GM23338 (cell line): ENCODE measurements around the gene TRAPPC12. TPM values are rescaled to one million over a fixed set of nuclear protein-coding genes. Genes with fewer than 3 reads are reported as not detected.

Source experiments
- ATAC-seq: fragments of 200-7000 bp; cut with Tn5 transposase; 3 replicates; pipeline ENCODE4 v1.9.1; 2020
- DNase-seq: peaks from one replicate; pipeline ENCODE4 v3.0.0-alpha.2; 2015; ENCODE audit warnings: low spot score
- H2AFZ ChIP-seq: fragments of 200-600 bp; sonication (generic); 2 replicates; pipeline ENCODE4 v1.8.0; 2016; ENCODE audit warnings: antibody characterized with exemption, mild to moderate bottlenecking, moderate library complexity
- H3F3A ChIP-seq: fragments of 200-600 bp; sonication (generic); replicated peaks from 2 replicates; pipeline ENCODE4 v1.8.0; 2017; ENCODE audit warnings: antibody characterized with exemption, mixed run types, low read depth
- H3K27ac ChIP-seq: fragments of 200-600 bp; sonication (generic); 2 replicates; pipeline ENCODE4 v1.6.1; 2016; ENCODE audit warnings: low read depth
- H3K27me3 ChIP-seq: fragments of 200-600 bp; sonication (generic); 2 replicates; pipeline ENCODE4 v1.8.0; 2016; ENCODE audit warnings: mild to moderate bottlenecking, mixed run types, moderate library complexity; ENCODE audit not compliant: insufficient read depth
- H3K36me3 ChIP-seq: fragments of 200-600 bp; sonication (generic); 2 replicates; pipeline ENCODE4 v1.8.0; 2016; ENCODE audit warnings: mild to moderate bottlenecking; ENCODE audit not compliant: insufficient read depth
- H3K4me1 ChIP-seq: fragments of 200-600 bp; sonication (generic); 2 replicates; pipeline ENCODE4 v1.8.0; 2016; ENCODE audit warnings: mild to moderate bottlenecking, moderate library complexity; ENCODE audit not compliant: insufficient read depth
- H3K4me2 ChIP-seq: fragments of 200-600 bp; sonication (generic); 2 replicates; pipeline ENCODE4 v1.7.1; 2017; ENCODE audit warnings: mixed run types
- H3K4me3 ChIP-seq: fragments of 200-600 bp; sonication (generic); 2 replicates; pipeline ENCODE4 v1.6.1; 2016; ENCODE audit warnings: mixed run types
- H3K79me2 ChIP-seq: fragments of 200-600 bp; sonication (generic); replicated peaks from 2 replicates; pipeline ENCODE4 v1.8.0; 2017; ENCODE audit warnings: mild to moderate bottlenecking; ENCODE audit not compliant: insufficient read depth
- H3K9me2 ChIP-seq: fragments of 200-600 bp; sonication (generic); 2 replicates; pipeline ENCODE4 v1.8.0; 2017; ENCODE audit not compliant: insufficient read depth
- H4K20me1 ChIP-seq: fragments of 200-600 bp; sonication (generic); replicated peaks from 2 replicates; pipeline ENCODE4 v1.8.0; 2017; ENCODE audit warnings: mild to moderate bottlenecking; ENCODE audit not compliant: insufficient read depth
- H3K27ac Mint-ChIP-seq: 2 replicates; pipeline ENCODE4 v1.8.0; 2020; ENCODE audit warnings: inconsistent platforms, mild to moderate bottlenecking, moderate library complexity, mixed read lengths
- H3K27me3 Mint-ChIP-seq: 3 replicates; pipeline ENCODE4 v1.8.0; 2022; ENCODE audit warnings: low read depth, mild to moderate bottlenecking, moderate library complexity, mixed read lengths, inconsistent platforms; ENCODE audit not compliant: insufficient read depth, poor library complexity
- H3K36me3 Mint-ChIP-seq: 3 replicates; pipeline ENCODE4 v1.8.0; 2021; ENCODE audit warnings: low read depth, mild to moderate bottlenecking, inconsistent platforms, moderate library complexity, mixed read lengths
- H3K4me1 Mint-ChIP-seq: 3 replicates; pipeline ENCODE4 v1.8.0; 2020; ENCODE audit warnings: mild to moderate bottlenecking, inconsistent platforms, mixed read lengths
- H3K4me3 Mint-ChIP-seq: 3 replicates; pipeline ENCODE4 v1.8.0; 2021; ENCODE audit warnings: moderate library complexity, mild to moderate bottlenecking, inconsistent platforms, mixed read lengths
- H3K9me3 Mint-ChIP-seq: 3 replicates; pipeline ENCODE4 v1.8.0; 2020; ENCODE audit warnings: moderate library complexity, mild to moderate bottlenecking, inconsistent platforms, mixed read lengths
- CTCF ChIP-seq, 2 experiments: fragments of 200-600 bp in 1 of 2; sonication (generic) in 1 of 2; conservative IDR thresholded peaks; 2 replicates each; pipeline versions ENCODE4 v1.5.1 to v1.6.1; 2016 to 2017; ENCODE audit warnings: antibody characterized with exemption in 2 of 2, low read depth in 2 of 2, mild to moderate bottlenecking in 2 of 2, moderate library complexity in 1 of 2
- POLR2AphosphoS5 ChIP-seq: IDR thresholded peaks from 2 replicates; pipeline ENCODE4 v1.6.1; 2016; ENCODE audit warnings: antibody characterized with exemption, low read depth
- REST ChIP-seq: IDR thresholded peaks from one replicate; pipeline ENCODE4 v1.6.1; 2018; ENCODE audit warnings: antibody characterized with exemption; ENCODE audit not compliant: unreplicated experiment
- STAT1 ChIP-seq: IDR thresholded peaks from one replicate; pipeline ENCODE4 v1.6.1; 2016; ENCODE audit warnings: antibody characterized with exemption; ENCODE audit not compliant: unreplicated experiment
- ZNF331 ChIP-seq: fragments of 250-450 bp; sonication (Bioruptor Pico); IDR thresholded peaks from 2 replicates; pipeline ENCODE4 v1.5.0; 2020; ENCODE audit warnings: low read depth, mild to moderate bottlenecking, moderate library complexity
- ZNF462 ChIP-seq: fragments of 250-450 bp; sonication (Bioruptor Pico); IDR thresholded peaks from 2 replicates; pipeline ENCODE4 v1.5.0; 2020; ENCODE audit warnings: mild to moderate bottlenecking, moderate library complexity
- polyA plus RNA-seq: library from polyadenylated mRNA; unstranded; fragments of >200 nt; fragmentation: Nextera tagmentation; extraction: Ambion mirVana; gene quantifications from 2 replicates; pipeline ENCODE4 v1.2.1, GENCODE V29; 2016
- total RNA-seq: library from RNA; depleted of rRNA; stranded (reverse); fragments of >200 nt; shearing (Covaris generic); gene quantifications from 2 replicates; pipeline ENCODE4 v1.2.3, GENCODE V29; 2014

TRAPPC12 gene
- total and polyA plus RNA-seq, 2 experiments from 2014 or later = 48.9 to 57.7 TPM

- TF ChIP-seq REST = no peak
- no peak for TF ChIP-seq STAT1
- TF ChIP-seq POLR2AphosphoS5 = no peak
- no peak for TF ChIP-seq CTCF (conservative IDR thresholded peaks at IDR 0.05; ENCODE audit: low read depth in 2 of 2)
- TF ChIP-seq ZNF462 (CRISPR knock-in tag) = no peak
- no peak for TF ChIP-seq ZNF331
- Histone ChIP-seq H3K36me3 (no peaks in the 10 kb centered on the region), H3K4me1 (no peaks in the 10 kb centered on the region), H4K20me1 (0 out of 2 replicates have a peak, but pooled peaks cover 3% of the 10 kb centered on the region), H3K4me2 (no peak overlapping the region), H3K27me3 (no peaks in the 10 kb centered on the region), H3K9me2 (no peaks in the 10 kb centered on the region), H3F3A (peaks cover 7% of the 10 kb centered on the region; the same call in 1 of the 2 replicates), H2AFZ (no peak overlapping the region), H3K4me3 (no peak overlapping the region), H3K79me2 (no peaks in the 10 kb centered on the region), H3K27ac (no peak overlapping the region)
- Mint-ChIP-seq H3K4me3 (no peak overlapping the region), H3K9me3 (no peaks in the 10 kb centered on the region), H3K36me3 (peaks cover 31% of the 10 kb centered on the region), H3K27ac (no peak overlapping the region), H3K4me1 (no peaks in the 10 kb centered on the region), H3K27me3 (peaks cover 4% of the 10 kb centered on the region)
- ATAC-seq = no peak
- DNase-seq = no peak
These were observed 124.0 kb downstream of the TRAPPC12 start for GRCh38 chr2:3503483-3503882.
